HG03354 (cell line): ENCODE results near the gene ZNF780A.
"Not testable (repeated sequence)": the region's sequence is repeated elsewhere in the genome, so short reads cannot be mapped to it uniquely, and the experiment has no call there.

ENCODE experiments used
- ATAC-seq: cut with Tn5 transposase; IDR thresholded peaks from one replicate; pipeline ENCODE4 v1.9.1; 2021; ENCODE audit warnings: mild to moderate bottlenecking; ENCODE audit not compliant: unreplicated experiment, poor library complexity, severe bottlenecking

The ZNF780A gene

GRCh38 chr19:40088299-40089047, 2.3 kb downstream of the ZNF780A start:
- ATAC-seq: no peak

DNA sequence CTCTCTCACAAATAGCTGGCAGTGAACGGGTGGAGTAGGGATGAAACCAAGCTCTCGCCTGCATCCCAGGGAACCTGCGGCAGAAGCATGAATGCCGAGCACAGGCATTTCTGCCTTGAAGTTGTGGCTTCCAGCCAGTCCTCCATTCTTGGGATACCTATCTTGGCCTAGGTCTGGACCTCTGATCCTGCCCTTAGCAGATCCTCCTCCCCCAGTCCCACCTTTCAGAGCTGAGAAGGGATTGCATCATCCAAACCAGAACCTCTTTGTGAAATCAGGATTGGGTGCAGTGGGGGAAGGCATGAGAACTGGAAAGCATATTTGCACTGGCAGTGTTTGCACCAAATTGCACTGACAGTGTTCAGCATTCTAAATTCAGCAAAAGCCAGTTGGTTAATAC, 5.8 kb downstream of the ZNF780A start:
- no peak for ATAC-seq

- ATAC-seq: no peak
These were observed 9.3 kb downstream of the ZNF780A start for GRCh38 chr19:40081411-40081810.

DNA sequence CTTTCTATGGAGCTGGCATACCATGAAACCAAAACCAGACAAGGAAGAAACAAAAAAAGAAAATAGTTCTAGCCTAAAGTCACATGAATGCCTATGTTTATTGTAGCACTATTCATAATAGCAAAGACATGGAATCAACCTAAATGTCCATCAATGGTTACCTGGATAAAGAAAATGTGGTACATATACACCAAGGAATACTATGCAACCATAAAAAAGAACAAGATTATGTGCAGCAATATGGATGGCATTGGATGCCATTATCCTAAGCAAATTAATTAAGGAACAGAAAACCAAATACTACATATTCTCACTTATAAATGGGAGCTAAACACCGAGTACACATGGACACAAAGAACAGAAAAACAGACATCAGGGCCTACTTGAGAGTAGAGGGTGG, 10.5 kb downstream of the ZNF780A start:
- no peak for ATAC-seq

- no peak for ATAC-seq
These were observed 12.4 kb downstream of the ZNF780A start for GRCh38 chr19:40078377-40078776.

DNA sequence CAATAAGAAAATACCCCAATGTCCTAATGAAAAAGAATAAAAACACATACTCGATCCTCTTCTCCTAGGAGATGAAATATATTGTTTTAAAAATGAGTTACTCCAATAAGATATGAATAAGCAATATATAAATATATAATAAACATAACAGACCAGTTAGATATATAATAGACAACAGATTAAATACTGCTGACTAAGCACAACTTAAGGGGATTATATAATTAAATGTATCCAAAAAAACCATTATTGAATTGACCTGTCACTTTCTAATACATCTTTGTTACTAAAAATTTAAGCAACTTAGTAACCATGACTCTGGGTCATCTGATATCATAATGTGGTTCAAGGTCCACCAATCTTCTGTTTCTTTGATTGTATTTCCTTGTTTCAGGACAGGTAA, 20.7 kb downstream of the ZNF780A start:
- ATAC-seq: no peak

DNA sequence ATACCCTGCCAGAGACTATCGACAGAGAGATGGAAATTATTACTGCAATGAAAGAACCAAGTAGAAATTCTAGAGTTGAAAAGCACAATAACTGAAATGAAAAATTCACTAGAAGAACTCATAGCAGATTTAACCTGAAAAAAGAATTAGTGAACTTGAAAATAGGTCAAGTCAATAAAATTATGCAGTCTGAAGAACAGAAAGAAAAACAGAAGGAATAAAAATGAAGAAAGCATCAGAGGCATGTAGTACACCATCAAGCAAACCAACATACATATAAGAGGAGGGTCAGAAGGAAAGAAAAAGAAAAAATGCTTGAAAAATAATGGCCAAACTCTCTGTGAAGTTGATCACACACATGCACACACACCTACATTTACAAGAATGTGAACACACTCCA, 31.1 kb downstream of the ZNF780A start:
- no peak for ATAC-seq

DNA sequence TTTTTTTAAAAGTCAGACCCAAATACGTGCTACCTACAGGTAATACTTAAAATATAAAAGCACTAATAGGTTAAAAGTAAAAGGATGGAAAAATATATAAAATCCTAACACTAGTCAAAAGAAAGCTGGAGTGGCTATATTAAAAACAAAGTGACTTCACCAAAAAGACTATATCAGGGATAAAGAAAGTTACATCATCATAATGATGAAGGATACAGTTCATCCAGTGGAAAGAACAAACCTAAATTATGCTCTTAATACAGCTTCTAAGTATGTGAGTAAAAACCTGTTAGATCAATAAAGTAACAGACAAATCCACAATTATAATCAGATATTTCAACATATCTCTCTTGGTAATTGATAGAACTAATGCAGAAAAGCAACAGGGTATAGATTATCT, 33.6 kb downstream of the ZNF780A start:
- ATAC-seq: no peak

GRCh38 chr19:40056505-40056904, 34.2 kb downstream of the ZNF780A start:
- ATAC-seq: no peak

- peak; percentile 80 for ATAC-seq
These were observed 34.8 kb downstream of the ZNF780A start, which contains the start of gene ZNF780B for GRCh38 chr19:40055832-40056504. TSS of gene ZNF780B (minus strand) at chr19:40056231. CDS start at chr19:40050332, 5,899 bp downstream.

GRCh38 chr19:40055049-40055448, 35.7 kb downstream of the ZNF780A start:
- no peak for ATAC-seq

GRCh38 chr19:40054632-40055031, 36.1 kb downstream of the ZNF780A start:
- no peak for ATAC-seq

- ATAC-seq: no peak
These were observed 37.3 kb downstream of the ZNF780A start for GRCh38 chr19:40053491-40053890.

GRCh38 chr19:40041718-40042117, 49.0 kb downstream of the ZNF780A start:
- not testable (repeated sequence) for ATAC-seq

GRCh38 chr19:40038047-40038446, 52.7 kb downstream of the ZNF780A start:
- not testable (repeated sequence) for ATAC-seq

DNA sequence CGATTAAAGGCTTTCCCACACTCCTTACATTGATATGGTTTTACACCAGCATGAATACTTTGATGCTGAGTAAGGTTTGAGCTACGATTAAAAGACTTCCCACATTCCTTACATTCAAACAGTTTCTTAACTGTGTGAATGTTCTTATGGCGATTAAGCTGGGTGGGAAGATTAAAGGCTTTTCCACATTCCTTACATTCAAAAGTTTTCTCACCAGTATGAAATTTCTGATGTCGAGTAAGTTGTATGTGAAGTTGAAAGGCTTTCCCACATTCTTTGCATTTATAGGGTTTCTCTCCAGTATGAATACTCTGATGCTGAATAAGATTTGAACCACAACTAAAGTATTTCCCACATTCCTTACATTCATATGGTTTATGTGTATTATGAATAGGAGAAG, 54.7 kb downstream of the ZNF780A start:
- no peak for ATAC-seq

DNA sequence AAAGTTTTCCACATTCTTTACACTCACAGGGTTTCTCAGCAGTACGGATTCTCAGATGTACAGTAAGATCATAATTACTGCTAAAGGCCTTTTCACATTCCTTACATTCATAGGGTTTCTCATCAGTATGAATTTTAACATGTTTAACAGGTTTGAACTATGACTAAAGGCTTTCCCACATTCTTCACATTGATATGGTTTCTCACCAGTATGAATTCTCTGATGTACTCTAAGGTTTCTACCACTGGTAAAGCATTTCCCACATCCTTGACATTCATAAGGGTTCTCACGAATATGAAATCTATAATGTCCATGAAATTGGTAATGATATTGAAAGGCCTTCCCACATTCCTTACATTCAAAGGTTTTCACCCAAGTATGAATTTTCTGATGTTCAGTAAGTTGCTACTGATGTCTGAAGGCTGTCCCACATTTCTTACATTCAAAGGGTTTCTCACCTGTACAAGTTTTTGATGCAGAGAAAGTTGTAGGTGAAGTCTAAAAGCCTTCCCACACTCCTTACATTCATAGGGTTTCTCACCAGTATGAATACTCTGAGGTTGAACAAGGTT, 56.7 kb downstream of the ZNF780A start:
- no peak for ATAC-seq

GRCh38 chr19:40026597-40026970, 64.2 kb downstream of the ZNF780A start:
- no peak for ATAC-seq

- no peak for ATAC-seq
These were observed 64.7 kb downstream of the ZNF780A start for GRCh38 chr19:40025938-40026596.

DNA sequence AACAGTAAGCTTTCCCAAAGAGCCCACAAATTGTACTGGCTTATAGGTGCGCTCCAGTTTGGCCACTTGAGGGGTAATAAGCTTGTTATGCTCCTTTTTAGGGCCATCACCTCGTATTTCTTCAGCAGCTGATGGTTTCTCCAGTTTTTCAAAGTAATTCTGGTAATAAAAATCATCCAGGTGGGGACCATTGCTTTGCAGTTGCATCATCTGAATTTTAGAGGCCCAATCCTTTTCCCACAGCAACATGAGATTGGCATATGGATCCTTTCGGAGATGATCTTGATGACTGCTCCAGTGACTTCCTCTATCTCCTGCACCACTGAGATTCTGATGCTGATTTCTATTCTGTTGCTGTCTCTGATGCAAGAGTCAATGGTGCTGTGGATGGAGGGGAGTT, 66.8 kb downstream of the ZNF780A start:
- no peak for ATAC-seq
